Neural progenitor cell (in vitro differentiated cells): ENCODE data around the gene CYP26B1.

ENCODE experiments used
- EZH2 ChIP-seq: fragments of 200-600 bp; sonication (generic); IDR thresholded peaks from 2 replicates; pipeline ENCODE4 v1.6.1; 2017; ENCODE audit warnings: antibody characterized with exemption, mild to moderate bottlenecking, moderate library complexity
- EZH2phosphoT487 ChIP-seq: fragments of 200-600 bp; sonication (generic); IDR thresholded peaks from 2 replicates; pipeline ENCODE4 v1.6.1; 2017; ENCODE audit warnings: antibody characterized with exemption
- TF ChIP-seq, protein P1 (sequence below): fragments of 200-600 bp; sonication (generic); IDR thresholded peaks from 2 replicates; pipeline ENCODE4 v1.5.1; 2017; ENCODE audit warnings: antibody characterized with exemption, mild to moderate bottlenecking

- TF ChIP-seq, protein P1, sequence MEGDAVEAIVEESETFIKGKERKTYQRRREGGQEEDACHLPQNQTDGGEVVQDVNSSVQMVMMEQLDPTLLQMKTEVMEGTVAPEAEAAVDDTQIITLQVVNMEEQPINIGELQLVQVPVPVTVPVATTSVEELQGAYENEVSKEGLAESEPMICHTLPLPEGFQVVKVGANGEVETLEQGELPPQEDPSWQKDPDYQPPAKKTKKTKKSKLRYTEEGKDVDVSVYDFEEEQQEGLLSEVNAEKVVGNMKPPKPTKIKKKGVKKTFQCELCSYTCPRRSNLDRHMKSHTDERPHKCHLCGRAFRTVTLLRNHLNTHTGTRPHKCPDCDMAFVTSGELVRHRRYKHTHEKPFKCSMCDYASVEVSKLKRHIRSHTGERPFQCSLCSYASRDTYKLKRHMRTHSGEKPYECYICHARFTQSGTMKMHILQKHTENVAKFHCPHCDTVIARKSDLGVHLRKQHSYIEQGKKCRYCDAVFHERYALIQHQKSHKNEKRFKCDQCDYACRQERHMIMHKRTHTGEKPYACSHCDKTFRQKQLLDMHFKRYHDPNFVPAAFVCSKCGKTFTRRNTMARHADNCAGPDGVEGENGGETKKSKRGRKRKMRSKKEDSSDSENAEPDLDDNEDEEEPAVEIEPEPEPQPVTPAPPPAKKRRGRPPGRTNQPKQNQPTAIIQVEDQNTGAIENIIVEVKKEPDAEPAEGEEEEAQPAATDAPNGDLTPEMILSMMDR: no peak
- no peak for TF ChIP-seq EZH2
- TF ChIP-seq EZH2phosphoT487: no peak
Observed at GRCh38 chr2:72153924-72154323, 6.3 kb upstream of the CYP26B1 start.
